HCT116 (cell line): ENCODE results near the gene CMIP. TPM values are rescaled to one million over a fixed set of nuclear protein-coding genes. Genes with fewer than 3 reads are reported as not detected.

Source experiments
- ATAC-seq: fragments of 200-7000 bp; cut with Tn5 transposase; 2 replicates; pipeline ENCODE4 v1.9.1; 2020; ENCODE audit warnings: mild to moderate bottlenecking, moderate library complexity
- BruUV-seq: library from RNA; stranded (reverse); fragments of 400-500 nt; replicated peaks from 2 replicates; lab custom pipeline; 2021; lab: Mats Ljungman, UMichigan
- CTCF ChIA-PET: fragments of 300-600 bp; sonication (Branson Sonifier 250); formaldehyde crosslinking; loops from one replicate; lab custom pipeline; 2021; ENCODE audit warnings: antibody characterized with exemption; lab: Charles Lee
- POLR2A ChIA-PET: fragments of 300-600, 350-600 bp; sonication (Branson Sonifier 250); formaldehyde crosslinking; loops from one replicate; lab custom pipeline; 2021; ENCODE audit warnings: antibody characterized with exemption; lab: Charles Lee
- RAD21 ChIA-PET, 2 experiments: fragments of 300-600 bp; sonication (Branson Sonifier 250); formaldehyde crosslinking; loops; one replicate each; lab custom pipeline; 2023; ENCODE audit warnings: low total read pairs in 2 of 2; ENCODE audit not compliant: uncharacterized antibody in 2 of 2, unreplicated experiment in 2 of 2, low non-redundant PET in 1 of 2; lab: Charles Lee
- DNase-seq: peaks from one replicate; pipeline ENCODE4 v3.0.0-alpha.2; 2010; ENCODE audit warnings: low read depth, low spot score
- H2AFZ ChIP-seq: fragments of 200-600 bp; shearing (Covaris generic), sonication (generic); 2 replicates; pipeline ENCODE4 v1.6.1; 2017; ENCODE audit warnings: low read depth, mixed run types, mixed read lengths, antibody characterized with exemption, low read length; ENCODE audit not compliant: poor library complexity, severe bottlenecking
- H3K27ac ChIP-seq: 2 replicates; pipeline ENCODE4 v1.5.1; 2012; ENCODE audit warnings: low read depth, low read length
- H3K27me3 ChIP-seq: fragments of 200-600 bp; sonication (generic); 2 replicates; pipeline ENCODE4 v1.6.1; 2016; ENCODE audit warnings: mixed run types, low read length, mixed read lengths; ENCODE audit not compliant: insufficient read depth
- H3K36me3 ChIP-seq, 2 experiments: fragments of 200-500 bp in 1 of 2; fragments of 200-600 bp in 1 of 2; sonication (Bioruptor generic) in 1 of 2; sonication (generic) in 1 of 2; 2 replicates each; pipeline versions ENCODE4 v1.5.1 to v1.6.1; 2014 to 2016; ENCODE audit warnings: low read length in 2 of 2, inconsistent platforms in 1 of 2, mixed read lengths in 1 of 2, mixed run types in 1 of 2; ENCODE audit not compliant: insufficient read depth in 2 of 2, control insufficient read depth in 1 of 2
- H3K4me1 ChIP-seq, 2 experiments: fragments of 200-600 bp in 1 of 2; sonication (generic) in 1 of 2; 2 replicates each; pipeline versions ENCODE4 v1.5.1 to v1.6.1; 2012 to 2017; ENCODE audit warnings: low read length in 2 of 2, inconsistent platforms in 1 of 2, mild to moderate bottlenecking in 1 of 2, mixed read lengths in 1 of 2, mixed run types in 1 of 2, moderate library complexity in 1 of 2; ENCODE audit not compliant: insufficient read depth in 2 of 2, control insufficient read depth in 1 of 2
- H3K4me2 ChIP-seq: fragments of 200-600 bp; sonication (generic); 2 replicates; pipeline ENCODE4 v1.6.1; 2017; ENCODE audit warnings: mixed run types, low read length, mixed read lengths
- H3K4me3 ChIP-seq, 2 experiments: fragments of 200-600 bp in 1 of 2; sonication (generic) in 1 of 2; replicated peaks in 1 of 2; 2 replicates each; pipeline ENCODE4 v1.5.1; 2011 to 2016; ENCODE audit warnings: low read length in 2 of 2, control low read depth in 1 of 2, low read depth in 1 of 2, mild to moderate bottlenecking in 1 of 2, mixed read lengths in 1 of 2, mixed run types in 1 of 2
- H3K79me2 ChIP-seq: fragments of 200-600 bp; sonication (generic); 2 replicates; pipeline ENCODE4 v1.6.1; 2017; ENCODE audit warnings: mild to moderate bottlenecking, mixed run types, low read length, moderate library complexity, mixed read lengths; ENCODE audit not compliant: insufficient read depth
- H3K9ac ChIP-seq: fragments of 200-600 bp; sonication (generic); 2 replicates; pipeline ENCODE4 v1.6.1; 2016; ENCODE audit warnings: low read length, mixed read lengths
- H3K9me2 ChIP-seq: fragments of 200-600 bp; sonication (generic), shearing (Covaris generic); 2 replicates; pipeline ENCODE4 v1.6.1; 2017; ENCODE audit warnings: mixed run types, mild to moderate bottlenecking, moderate library complexity; ENCODE audit not compliant: insufficient read depth
- H3K9me3 ChIP-seq, 2 experiments: fragments of 200-500 bp in 1 of 2; fragments of 200-600 bp in 1 of 2; sonication (Bioruptor generic) in 1 of 2; sonication (generic) in 1 of 2; 2 replicates each; pipeline ENCODE4 v1.6.1; 2014 to 2017; ENCODE audit warnings: low read length in 2 of 2, mixed read lengths in 2 of 2, inconsistent platforms in 1 of 2, low read depth in 1 of 2, mild to moderate bottlenecking in 1 of 2, mixed run types in 1 of 2, moderate library complexity in 1 of 2; ENCODE audit not compliant: control insufficient read depth in 1 of 2, insufficient read depth in 1 of 2
- H4K20me1 ChIP-seq: fragments of 200-600 bp; sonication (generic), shearing (Covaris generic); 2 replicates; pipeline ENCODE4 v1.6.1; 2017; ENCODE audit warnings: mixed run types, mild to moderate bottlenecking, moderate library complexity; ENCODE audit not compliant: insufficient read depth
- CBX3 ChIP-seq: IDR thresholded peaks from 2 replicates; pipeline ENCODE4 v1.6.1; 2012; ENCODE audit warnings: low read depth
- CEBPB ChIP-seq: IDR thresholded peaks from 2 replicates; pipeline ENCODE4 v1.6.1; 2012; ENCODE audit warnings: low read depth
- EGR1 ChIP-seq: IDR thresholded peaks from 2 replicates; pipeline ENCODE4 v1.6.1; 2012; ENCODE audit warnings: low read depth
- ELF1 ChIP-seq: IDR thresholded peaks from 2 replicates; pipeline ENCODE4 v1.6.1; 2012; ENCODE audit warnings: low read depth, borderline replicate concordance
- EZH2phosphoT487 ChIP-seq: fragments of 200-600 bp; IDR thresholded peaks from 2 replicates; pipeline ENCODE4 v1.6.1; 2018; ENCODE audit warnings: antibody characterized with exemption, borderline replicate concordance
- FOSL1 ChIP-seq: IDR thresholded peaks from 2 replicates; pipeline ENCODE4 v1.6.1; 2012; ENCODE audit warnings: low read depth
- JUND ChIP-seq: IDR thresholded peaks from 2 replicates; pipeline ENCODE4 v1.6.1; 2012
- POLR2A ChIP-seq: IDR thresholded peaks from 2 replicates; pipeline ENCODE4 v1.7.0; 2011; ENCODE audit warnings: borderline replicate concordance; ENCODE audit not compliant: insufficient read depth, insufficient read length; ENCODE audit errors: extremely low read depth
- POLR2AphosphoS5 ChIP-seq: IDR thresholded peaks from 2 replicates; pipeline ENCODE4 v1.6.1; 2011; ENCODE audit warnings: mild to moderate bottlenecking, low read depth, low read length, moderate library complexity
- RAD21 ChIP-seq: IDR thresholded peaks from 2 replicates; pipeline ENCODE4 v1.6.1; 2012; ENCODE audit warnings: low read depth, mild to moderate bottlenecking
- SP1 ChIP-seq: IDR thresholded peaks from 2 replicates; pipeline ENCODE4 v1.6.1; 2012; ENCODE audit warnings: low read depth
- SRF ChIP-seq: IDR thresholded peaks from 2 replicates; pipeline ENCODE4 v1.6.1; 2012; ENCODE audit warnings: low read depth
- TCF7L2 ChIP-seq: IDR thresholded peaks from 2 replicates; pipeline ENCODE4 v1.7.0; 2011; ENCODE audit warnings: borderline replicate concordance, inconsistent platforms; ENCODE audit not compliant: insufficient read depth, insufficient read length; ENCODE audit errors: extremely low read depth
- YY1 ChIP-seq: IDR thresholded peaks from 2 replicates; pipeline ENCODE4 v1.6.1; 2011; ENCODE audit warnings: low read length, low read depth, moderate library complexity, mild to moderate bottlenecking; ENCODE audit not compliant: insufficient replicate concordance; ENCODE audit errors: extremely low read depth
- ZFX ChIP-seq: fragments of 450-650 bp; IDR thresholded peaks from 2 replicates; pipeline ENCODE4 v1.6.1; 2017
- ZNF274 ChIP-seq: fragments of 200-500 bp; sonication (Bioruptor generic); IDR thresholded peaks from 2 replicates; pipeline ENCODE4 v1.6.1; 2014; ENCODE audit warnings: mild to moderate bottlenecking, low read depth, low read length, inconsistent platforms
- intact Hi-C: fragments of 100-400 bp; cut with micrococcal nuclease; formaldehyde crosslinking; loops from 2 replicates; pipeline ENCODE4 v1.10.0; 2022
- total RNA-seq: library from RNA; stranded (reverse); gene quantifications from one replicate; pipeline ENCODE4 v1.2.1, GENCODE V29; 2021; ENCODE audit not compliant: unreplicated experiment
- TF ChIP-seq, protein P1 (sequence below): IDR thresholded peaks from 2 replicates; pipeline ENCODE4 v1.6.1; 2012
- TF ChIP-seq, protein P2 (sequence below): IDR thresholded peaks from 2 replicates; pipeline ENCODE4 v1.6.1; 2012; ENCODE audit warnings: low read depth
- TF ChIP-seq, protein P3 (sequence below), 3 experiments: fragments of 200-600 bp in 1 of 3; sonication (generic) in 1 of 3; IDR thresholded peaks in 2 of 3; conservative IDR thresholded peaks in 1 of 3; 2 replicates each; pipeline ENCODE4 v1.5.1; 2012 to 2017; ENCODE audit warnings: low read depth in 2 of 3, low read length in 2 of 3, antibody characterized with exemption in 1 of 3, borderline replicate concordance in 1 of 3, control low read depth in 1 of 3, mild to moderate bottlenecking in 1 of 3, mixed read lengths in 1 of 3, mixed run types in 1 of 3, moderate library complexity in 1 of 3; ENCODE audit not compliant: insufficient read depth in 1 of 3
- TF ChIP-seq, protein P4 (sequence below): IDR thresholded peaks from 2 replicates; pipeline ENCODE4 v1.6.1; 2012

The CMIP gene
- total RNA-seq, 1 experiment from 2014 or later: 64.6 TPM

DNA sequence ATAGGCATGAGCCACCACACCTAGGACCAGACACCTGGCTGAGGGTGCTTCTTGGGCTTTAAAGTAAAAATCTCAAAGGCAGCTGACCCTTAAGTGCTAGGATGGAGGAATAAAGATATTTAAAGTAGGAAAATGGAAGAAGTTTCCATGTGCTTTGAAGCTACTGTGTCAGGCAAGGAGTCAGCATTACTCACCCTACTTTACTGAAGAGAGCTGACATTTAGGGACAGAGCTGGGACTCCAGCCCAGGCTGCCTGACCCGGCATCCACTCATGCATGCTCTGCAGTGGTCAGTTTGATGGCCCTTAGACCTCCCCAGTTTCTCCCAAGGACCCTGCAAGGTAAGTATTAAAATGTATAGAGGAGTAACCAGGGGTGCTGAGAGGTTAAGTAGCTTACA lies 209.7 kb downstream of the CMIP start (continued):
- TF ChIP-seq SP1 (no peak), EZH2phosphoT487 (no peak), SRF (no peak), JUND (no peak), CBX3 (no peak), POLR2A (no peak), ZNF274 (no peak), TCF7L2 (no peak), ZFX (no peak), CEBPB (no peak)
- TF ChIP-seq, protein P1, sequence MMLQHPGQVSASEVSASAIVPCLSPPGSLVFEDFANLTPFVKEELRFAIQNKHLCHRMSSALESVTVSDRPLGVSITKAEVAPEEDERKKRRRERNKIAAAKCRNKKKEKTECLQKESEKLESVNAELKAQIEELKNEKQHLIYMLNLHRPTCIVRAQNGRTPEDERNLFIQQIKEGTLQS: no peak

DNA sequence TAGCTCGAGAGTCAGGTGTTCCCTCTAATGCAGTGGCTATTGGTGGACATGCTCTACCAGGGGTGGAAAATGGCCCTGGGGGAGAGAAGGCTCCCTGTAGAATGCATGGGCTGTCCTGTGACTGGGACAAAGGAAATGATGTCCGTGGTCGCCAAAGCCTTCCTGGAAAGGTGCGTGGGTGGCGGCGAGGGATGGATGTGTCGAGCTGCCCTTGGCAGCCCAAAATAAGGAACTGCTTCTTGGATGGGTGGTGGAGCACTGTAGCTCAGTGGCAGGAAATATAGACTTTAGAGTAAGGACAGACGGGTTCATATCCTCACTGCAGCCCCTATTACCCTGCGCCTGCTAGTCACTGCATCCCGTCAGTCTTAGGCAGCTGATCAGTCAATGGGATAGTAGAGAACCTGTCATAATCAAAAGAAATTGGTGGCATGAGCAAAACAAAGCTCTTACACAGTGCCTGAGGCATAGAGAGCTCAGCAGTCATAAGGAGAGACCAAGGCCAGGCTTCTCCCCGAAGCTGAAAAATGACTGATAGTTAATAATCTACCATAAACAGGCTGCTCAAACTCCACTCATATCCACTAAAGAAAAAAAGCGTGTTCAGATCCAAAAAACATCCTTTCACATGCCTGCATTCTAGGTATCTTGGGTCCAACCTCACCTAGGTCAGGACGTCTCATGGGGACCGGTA lies 211.0 kb downstream of the CMIP start:
- ATAC-seq (no peak), DNase-seq (no peak)
- ChIA-PET RAD21 (no interaction called here), CTCF (interaction anchor here (0.5 kb wide), 1 partner anchor 12 kb away, joined by 3 read pairs; no protein-coding TSS in a partner anchor), POLR2A (no interaction called here)
- Histone ChIP-seq H3K4me3 (no peak overlapping the region), H3K9ac (no peak overlapping the region), H3K4me2 (no peak overlapping the region), H3K27ac (no peak overlapping the region), H4K20me1 (no peaks in the 10 kb centered on the region), H3K9me2 (no peaks in the 10 kb centered on the region), H3K36me3 (peaks cover 6 to 30% of the 10 kb centered on the region in 2 experiments; a peak in 3 of 4 replicates), H3K4me1 (peaks cover 0 to 24% of the 10 kb centered on the region in 2 experiments; a peak in 2 of 4 replicates), H2AFZ (no peak overlapping the region), H3K27me3 (no peaks in the 10 kb centered on the region), H3K79me2 (peaks cover 14% of the 10 kb centered on the region; the same call in 1 of the 2 replicates), H3K9me3 (no peaks in the 10 kb centered on the region)
- intact Hi-C loops: no loop called here
- BruUV-seq: no TSS peak
- TF ChIP-seq, protein P2, sequence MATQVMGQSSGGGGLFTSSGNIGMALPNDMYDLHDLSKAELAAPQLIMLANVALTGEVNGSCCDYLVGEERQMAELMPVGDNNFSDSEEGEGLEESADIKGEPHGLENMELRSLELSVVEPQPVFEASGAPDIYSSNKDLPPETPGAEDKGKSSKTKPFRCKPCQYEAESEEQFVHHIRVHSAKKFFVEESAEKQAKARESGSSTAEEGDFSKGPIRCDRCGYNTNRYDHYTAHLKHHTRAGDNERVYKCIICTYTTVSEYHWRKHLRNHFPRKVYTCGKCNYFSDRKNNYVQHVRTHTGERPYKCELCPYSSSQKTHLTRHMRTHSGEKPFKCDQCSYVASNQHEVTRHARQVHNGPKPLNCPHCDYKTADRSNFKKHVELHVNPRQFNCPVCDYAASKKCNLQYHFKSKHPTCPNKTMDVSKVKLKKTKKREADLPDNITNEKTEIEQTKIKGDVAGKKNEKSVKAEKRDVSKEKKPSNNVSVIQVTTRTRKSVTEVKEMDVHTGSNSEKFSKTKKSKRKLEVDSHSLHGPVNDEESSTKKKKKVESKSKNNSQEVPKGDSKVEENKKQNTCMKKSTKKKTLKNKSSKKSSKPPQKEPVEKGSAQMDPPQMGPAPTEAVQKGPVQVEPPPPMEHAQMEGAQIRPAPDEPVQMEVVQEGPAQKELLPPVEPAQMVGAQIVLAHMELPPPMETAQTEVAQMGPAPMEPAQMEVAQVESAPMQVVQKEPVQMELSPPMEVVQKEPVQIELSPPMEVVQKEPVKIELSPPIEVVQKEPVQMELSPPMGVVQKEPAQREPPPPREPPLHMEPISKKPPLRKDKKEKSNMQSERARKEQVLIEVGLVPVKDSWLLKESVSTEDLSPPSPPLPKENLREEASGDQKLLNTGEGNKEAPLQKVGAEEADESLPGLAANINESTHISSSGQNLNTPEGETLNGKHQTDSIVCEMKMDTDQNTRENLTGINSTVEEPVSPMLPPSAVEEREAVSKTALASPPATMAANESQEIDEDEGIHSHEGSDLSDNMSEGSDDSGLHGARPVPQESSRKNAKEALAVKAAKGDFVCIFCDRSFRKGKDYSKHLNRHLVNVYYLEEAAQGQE: no peak
- TF ChIP-seq, protein P3, sequence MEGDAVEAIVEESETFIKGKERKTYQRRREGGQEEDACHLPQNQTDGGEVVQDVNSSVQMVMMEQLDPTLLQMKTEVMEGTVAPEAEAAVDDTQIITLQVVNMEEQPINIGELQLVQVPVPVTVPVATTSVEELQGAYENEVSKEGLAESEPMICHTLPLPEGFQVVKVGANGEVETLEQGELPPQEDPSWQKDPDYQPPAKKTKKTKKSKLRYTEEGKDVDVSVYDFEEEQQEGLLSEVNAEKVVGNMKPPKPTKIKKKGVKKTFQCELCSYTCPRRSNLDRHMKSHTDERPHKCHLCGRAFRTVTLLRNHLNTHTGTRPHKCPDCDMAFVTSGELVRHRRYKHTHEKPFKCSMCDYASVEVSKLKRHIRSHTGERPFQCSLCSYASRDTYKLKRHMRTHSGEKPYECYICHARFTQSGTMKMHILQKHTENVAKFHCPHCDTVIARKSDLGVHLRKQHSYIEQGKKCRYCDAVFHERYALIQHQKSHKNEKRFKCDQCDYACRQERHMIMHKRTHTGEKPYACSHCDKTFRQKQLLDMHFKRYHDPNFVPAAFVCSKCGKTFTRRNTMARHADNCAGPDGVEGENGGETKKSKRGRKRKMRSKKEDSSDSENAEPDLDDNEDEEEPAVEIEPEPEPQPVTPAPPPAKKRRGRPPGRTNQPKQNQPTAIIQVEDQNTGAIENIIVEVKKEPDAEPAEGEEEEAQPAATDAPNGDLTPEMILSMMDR (IDR thresholded peaks at IDR 0.05 in 2 of 3, conservative IDR thresholded peaks at IDR 0.05 in 1 of 3; ENCODE audit: borderline replicate concordance in 1 of 3, insufficient read depth in 1 of 3, low read depth in 2 of 3, low read length in 2 of 3): no peak
- TF ChIP-seq ELF1 (no peak), JUND (no peak), EGR1 (no peak), EZH2phosphoT487 (no peak), CEBPB (no peak), RAD21 (no peak), POLR2AphosphoS5 (no peak), FOSL1 (no peak), SRF (no peak), YY1 (no peak), TCF7L2 (no peak)
- TF ChIP-seq, protein P4, sequence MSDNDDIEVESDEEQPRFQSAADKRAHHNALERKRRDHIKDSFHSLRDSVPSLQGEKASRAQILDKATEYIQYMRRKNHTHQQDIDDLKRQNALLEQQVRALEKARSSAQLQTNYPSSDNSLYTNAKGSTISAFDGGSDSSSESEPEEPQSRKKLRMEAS: no peak
